BLaER1 (cell line): ENCODE measurements around the gene SLIT3.
"Not testable (repeated sequence)": the region's sequence is repeated elsewhere in the genome, so short reads cannot be mapped to it uniquely, and the experiment has no call there.

Source experiments
- H3K27ac ChIP-seq: shearing (Covaris generic); formaldehyde crosslinking; 2 replicates; pipeline ENCODE4 v1.8.1; 2022
- H3K27me3 ChIP-seq: shearing (Covaris generic); formaldehyde crosslinking; 2 replicates; pipeline ENCODE4 v1.8.1; 2022
- H3K36me3 ChIP-seq: shearing (Covaris generic); formaldehyde crosslinking; 2 replicates; pipeline ENCODE4 v1.8.1; 2022
- H3K4me1 ChIP-seq: shearing (Covaris generic); formaldehyde crosslinking; 2 replicates; pipeline ENCODE4 v1.8.1; 2022
- H3K4me2 ChIP-seq: shearing (Covaris generic); formaldehyde crosslinking; 2 replicates; pipeline ENCODE4 v1.8.1; 2022
- H3K4me3 ChIP-seq: shearing (Covaris generic); formaldehyde crosslinking; 2 replicates; pipeline ENCODE4 v1.8.1; 2022
- H3K9ac ChIP-seq: shearing (Covaris generic); formaldehyde crosslinking; 2 replicates; pipeline ENCODE4 v1.8.1; 2022
- H3K9me3 ChIP-seq: shearing (Covaris generic); formaldehyde crosslinking; 2 replicates; pipeline ENCODE4 v1.8.1; 2022
- H4K20me1 ChIP-seq: shearing (Covaris generic); formaldehyde crosslinking; 2 replicates; pipeline ENCODE4 v1.8.1; 2022
- Cebpa-rat ChIP-seq: shearing (Covaris generic); IDR thresholded peaks from 2 replicates; pipeline ENCODE4 v1.8.1; 2022

SLIT3 gene

DNA sequence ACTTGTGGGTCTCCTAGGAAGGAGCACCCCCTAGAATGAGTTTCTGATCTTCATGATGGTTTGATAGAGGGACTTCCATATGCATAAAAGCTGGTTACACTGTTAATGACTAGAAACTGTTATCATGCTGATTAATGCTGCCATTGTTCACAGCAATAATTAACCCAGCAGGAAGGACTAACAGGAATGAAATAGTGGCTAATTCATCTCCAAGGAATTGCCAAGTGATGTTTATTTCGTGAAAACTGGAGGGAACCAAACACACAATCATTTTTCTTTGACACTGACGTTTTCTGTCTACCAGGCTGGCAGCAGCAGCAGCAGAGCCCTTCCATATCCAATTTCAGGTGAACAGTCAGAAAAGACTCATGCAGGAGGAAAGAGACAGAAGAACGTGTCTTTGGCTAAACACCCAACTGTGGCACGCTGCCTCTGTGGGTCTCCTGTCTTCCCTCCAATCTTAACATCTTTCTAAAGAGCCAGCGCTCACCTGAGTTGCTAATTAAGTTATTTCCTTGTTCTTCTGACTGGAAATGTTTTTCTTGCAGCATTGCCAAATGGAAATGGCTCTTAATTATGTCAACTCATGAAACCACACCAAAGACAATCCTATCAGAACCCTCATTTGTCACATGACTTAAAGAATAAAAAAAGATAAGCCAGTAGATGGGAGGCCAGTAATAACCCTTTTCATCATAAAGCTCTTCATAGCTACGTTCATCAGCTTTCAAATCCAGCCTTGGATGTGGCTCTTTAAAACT, 181.5 kb downstream of the SLIT3 start:
- Histone ChIP-seq H3K36me3 (no peaks in the 10 kb centered on the region), H4K20me1 (no peaks in the 10 kb centered on the region), H3K4me3 (no peak overlapping the region), H3K4me1 (no peaks in the 10 kb centered on the region), H3K27ac (no peak overlapping the region), H3K9me3 (no peaks in the 10 kb centered on the region), H3K27me3 (no peaks in the 10 kb centered on the region), H3K9ac (no peak overlapping the region), H3K4me2 (no peak overlapping the region)
- TF ChIP-seq Cebpa-rat = no peak

DNA sequence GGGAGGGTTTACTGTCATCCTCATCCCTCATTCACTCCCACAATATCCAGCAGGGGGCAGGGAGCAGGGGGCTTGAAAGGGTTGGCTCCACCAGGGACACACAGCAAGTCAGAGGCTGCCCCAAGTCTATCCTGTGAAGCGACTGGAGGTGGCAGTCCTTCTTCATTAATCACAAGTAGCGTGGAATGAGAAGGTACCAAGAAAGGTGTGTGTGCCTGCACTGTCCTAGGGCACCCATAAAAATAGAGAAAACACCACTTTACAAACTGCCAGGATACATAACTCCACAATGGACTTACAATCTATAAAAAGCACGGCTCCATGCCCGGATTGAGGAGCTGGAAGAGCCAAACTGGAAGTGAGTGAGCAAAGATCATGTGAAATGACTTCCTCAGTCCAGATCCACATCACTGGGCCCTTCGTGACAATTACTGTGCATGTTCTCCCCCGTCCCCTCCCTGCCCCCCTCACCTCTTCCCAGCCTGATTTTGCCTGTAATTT, 183.9 kb downstream of the SLIT3 start:
- no peak overlapping the region for H3K4me2 ChIP-seq
- no peaks in the 10 kb centered on the region for H3K27me3 ChIP-seq
- no peak overlapping the region for H3K4me3 ChIP-seq
- H3K9me3 ChIP-seq = no peaks in the 10 kb centered on the region
- no peaks in the 10 kb centered on the region for H4K20me1 ChIP-seq
- no peaks in the 10 kb centered on the region for H3K36me3 ChIP-seq
- no peak for TF ChIP-seq Cebpa-rat
- no peak overlapping the region for H3K27ac ChIP-seq
- no peak overlapping the region for H3K9ac ChIP-seq
- no peaks in the 10 kb centered on the region for H3K4me1 ChIP-seq

DNA sequence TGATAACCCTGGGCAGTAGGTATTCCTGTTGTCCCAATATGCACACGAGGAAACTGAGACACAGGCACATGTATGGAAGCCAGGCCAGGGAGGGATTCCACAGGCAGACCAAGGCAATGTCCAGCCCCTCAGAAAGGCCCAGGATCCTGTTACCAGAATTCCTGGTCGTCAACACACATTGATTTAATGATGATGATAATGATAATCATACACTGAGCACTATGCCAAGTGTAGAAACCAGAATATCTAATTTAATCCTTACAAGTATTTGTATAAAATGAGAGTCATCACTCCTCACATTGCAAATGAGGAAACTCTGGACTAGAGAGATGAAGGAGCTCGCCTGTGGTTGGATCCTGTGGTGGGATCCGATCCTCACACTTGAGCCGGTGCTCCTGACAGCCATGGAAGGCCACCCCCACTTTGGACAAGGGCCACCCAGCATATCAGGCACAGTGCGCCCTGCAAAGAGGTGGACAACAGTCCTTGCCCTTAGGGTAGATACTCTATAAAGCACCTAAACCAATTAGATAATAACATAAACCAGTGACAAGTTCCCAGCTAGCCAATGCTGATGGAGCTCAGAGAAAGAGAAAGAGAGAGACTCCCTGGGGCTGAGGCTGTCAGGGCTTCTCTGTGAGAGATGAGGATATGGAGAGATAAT, 185.3 kb downstream of the SLIT3 start:
- H3K9ac ChIP-seq = no peak overlapping the region
- no peak for TF ChIP-seq Cebpa-rat
- H3K27me3 ChIP-seq = no peaks in the 10 kb centered on the region

DNA sequence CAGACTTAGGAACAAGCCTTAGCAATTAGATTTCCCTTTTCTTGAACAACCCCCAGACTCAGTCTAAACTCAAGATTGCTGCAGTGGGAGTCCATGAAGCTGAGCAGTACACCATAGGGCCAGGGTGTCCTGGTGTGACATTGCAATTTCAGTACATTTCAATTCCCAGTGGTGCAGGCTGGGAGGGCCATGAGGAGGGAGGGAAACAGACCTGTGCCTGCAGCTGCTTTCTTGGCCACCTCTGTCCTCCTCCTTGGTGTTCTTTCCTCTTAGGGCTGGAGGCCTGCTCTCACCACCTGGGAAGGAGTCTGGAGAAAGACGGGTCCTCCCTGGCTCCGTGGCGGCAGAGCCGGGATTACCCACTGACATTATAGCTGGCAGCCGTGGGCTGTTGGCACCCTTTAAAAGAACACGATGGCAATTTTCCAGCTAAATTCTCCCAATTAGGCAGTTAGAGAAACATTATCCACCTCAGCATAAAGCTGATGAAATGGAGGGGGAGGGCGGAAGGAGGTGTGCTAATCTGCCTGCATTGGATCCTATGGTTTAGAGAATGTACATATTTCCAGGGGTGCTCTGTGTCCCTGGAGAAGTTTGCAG, 186.4 kb downstream of the SLIT3 start:
- TF ChIP-seq Cebpa-rat = no peak
- Histone ChIP-seq H3K4me1 (no peaks in the 10 kb centered on the region), H3K4me2 (no peak overlapping the region), H3K36me3 (no peaks in the 10 kb centered on the region), H3K27me3 (no peaks in the 10 kb centered on the region), H3K9me3 (0 out of 2 replicates have a peak, but pooled peaks cover 2% of the 10 kb centered on the region), H3K9ac (no peak overlapping the region), H4K20me1 (no peaks in the 10 kb centered on the region), H3K4me3 (no peak overlapping the region), H3K27ac (no peak overlapping the region)

More for the DNA sequence above, 185.3 kb downstream of the SLIT3 start:
- H3K9me3 ChIP-seq = no peaks in the 10 kb centered on the region
- H4K20me1 ChIP-seq = no peaks in the 10 kb centered on the region
- H3K4me1 ChIP-seq = no peaks in the 10 kb centered on the region
- no peak overlapping the region for H3K27ac ChIP-seq
- no peak overlapping the region for H3K4me2 ChIP-seq
- no peaks in the 10 kb centered on the region for H3K36me3 ChIP-seq
- no peak overlapping the region for H3K4me3 ChIP-seq

DNA sequence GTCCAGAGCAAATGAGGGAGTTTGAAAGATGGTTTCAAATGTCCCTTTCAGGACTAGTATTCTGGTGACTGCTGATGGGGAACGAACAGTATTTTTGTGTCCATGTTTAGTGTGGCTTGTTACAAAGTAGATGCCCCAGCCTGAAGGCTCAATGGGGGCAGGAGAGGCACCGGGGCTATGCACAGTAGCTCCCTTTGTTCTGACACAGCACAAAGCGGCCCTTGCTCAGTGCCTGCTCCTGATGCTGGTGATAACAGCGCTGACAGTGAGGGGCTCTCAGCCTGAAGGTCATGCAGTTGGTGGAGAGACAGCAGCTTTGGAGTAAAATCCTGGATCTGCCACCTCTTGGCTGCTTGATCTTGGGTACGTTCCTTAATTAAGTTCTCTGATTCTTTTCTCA, 188.9 kb downstream of the SLIT3 start:
- Histone ChIP-seq H3K36me3 (no peaks in the 10 kb centered on the region), H3K9me3 (0 out of 2 replicates have a peak, but pooled peaks cover 4% of the 10 kb centered on the region), H3K27ac (no peak overlapping the region), H3K4me3 (no peak overlapping the region), H4K20me1 (no peaks in the 10 kb centered on the region), H3K27me3 (0 out of 2 replicates have a peak, but pooled peaks cover 4% of the 10 kb centered on the region), H3K9ac (no peak overlapping the region), H3K4me1 (no peaks in the 10 kb centered on the region), H3K4me2 (no peak overlapping the region)
- no peak for TF ChIP-seq Cebpa-rat

- TF ChIP-seq Cebpa-rat = no peak
- Histone ChIP-seq H3K36me3 (no peaks in the 10 kb centered on the region), H3K4me2 (no peak overlapping the region), H3K27me3 (0 out of 2 replicates have a peak, but pooled peaks cover 7% of the 10 kb centered on the region), H3K9ac (no peak overlapping the region), H3K9me3 (0 out of 2 replicates have a peak, but pooled peaks cover 4% of the 10 kb centered on the region), H4K20me1 (no peaks in the 10 kb centered on the region), H3K4me1 (peaks cover 18% of the 10 kb centered on the region), H3K27ac (no peak overlapping the region), H3K4me3 (no peak overlapping the region)
Measured at GRCh38 chr5:169106911-169107706, 193.8 kb downstream of the SLIT3 start.

DNA sequence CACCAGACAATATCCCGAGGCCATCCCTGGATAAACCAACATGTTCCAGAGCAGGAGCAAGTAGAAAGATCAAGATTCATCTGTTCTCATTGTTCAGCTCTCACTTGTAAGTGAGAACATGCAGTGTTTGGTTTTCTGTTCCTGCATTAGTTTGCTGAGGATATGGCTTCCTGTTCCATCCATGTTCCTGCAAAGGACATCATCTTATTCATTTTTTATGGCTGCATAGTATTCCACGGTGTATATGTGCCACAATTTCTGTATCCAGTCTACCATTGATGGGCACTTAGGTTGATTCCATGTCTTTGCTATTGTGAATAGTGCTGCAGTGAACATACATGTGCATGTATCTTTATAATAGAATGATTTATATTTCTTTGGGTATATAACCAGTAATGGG, 195.4 kb downstream of the SLIT3 start:
- H3K9ac ChIP-seq, H3K4me3 ChIP-seq, H4K20me1 ChIP-seq, H3K27ac ChIP-seq, H3K36me3 ChIP-seq, H3K27me3 ChIP-seq, H3K9me3 ChIP-seq: not testable (repeated sequence)
- Histone ChIP-seq H3K4me2 (peak overlapping the region; percentile 75), H3K4me1 (peaks cover 18% of the 10 kb centered on the region)

- 0 out of 2 replicates have a peak, but pooled peaks cover 7% of the 10 kb centered on the region for H3K27me3 ChIP-seq
- H3K4me2 ChIP-seq = peak overlapping the region; percentile 75
- no peaks in the 10 kb centered on the region for H3K36me3 ChIP-seq
- TF ChIP-seq Cebpa-rat = no peak
- peaks cover 18% of the 10 kb centered on the region for H3K4me1 ChIP-seq
- H3K27ac ChIP-seq = no peak overlapping the region
- no peaks in the 10 kb centered on the region for H4K20me1 ChIP-seq
- H3K4me3 ChIP-seq = no peak overlapping the region
- H3K9me3 ChIP-seq = 0 out of 2 replicates have a peak, but pooled peaks cover 4% of the 10 kb centered on the region
- no peak overlapping the region for H3K9ac ChIP-seq
Measured at GRCh38 chr5:169104937-169105494, 195.9 kb downstream of the SLIT3 start.

GRCh38 chr5:169103586-169104181, 197.3 kb downstream of the SLIT3 start:
- no peak overlapping the region for H3K4me2 ChIP-seq
- H3K27me3 ChIP-seq = 0 out of 2 replicates have a peak, but pooled peaks cover 7% of the 10 kb centered on the region
- no peak for TF ChIP-seq Cebpa-rat
- H3K4me3 ChIP-seq = no peak overlapping the region
- no peak overlapping the region for H3K9ac ChIP-seq
- no peak overlapping the region for H3K27ac ChIP-seq
- H3K36me3 ChIP-seq = no peaks in the 10 kb centered on the region
- no peaks in the 10 kb centered on the region for H4K20me1 ChIP-seq
- H3K4me1 ChIP-seq = peaks cover 18% of the 10 kb centered on the region
- H3K9me3 ChIP-seq = no peaks in the 10 kb centered on the region
